ENCODE results near the gene TRIM45. TPM values are rescaled to one million over a fixed set of nuclear protein-coding genes. Genes with fewer than 3 reads are reported as not detected.
"Not testable (repeated sequence)": the region's sequence is repeated elsewhere in the genome, so short reads cannot be mapped to it uniquely, and the experiment has no call there.

Gene TRIM45
- total RNA-seq, 3 donors from 2014 or later (not counting 1 experiment from before 2014, with no cell fraction given): 0.33 to 1.2 (median 0.77) TPM

- peaks cover 2% of the 10 kb centered on the region for H3K27me3 ChIP-seq (ENCODE audit: control insufficient read depth, insufficient read depth, low read length)
- 100% methylated on average over 1 of the region's 2 CpGs for WGBS (ENCODE audit: insufficient coverage)
- no peak overlapping the region for H3K4me3 Mint-ChIP-seq
- no peaks in the 10 kb centered on the region for H3K4me1 Mint-ChIP-seq
- no peaks in the 10 kb centered on the region for H3K36me3 Mint-ChIP-seq
- H3K9me3 Mint-ChIP-seq: no peaks in the 10 kb centered on the region
- H3K36me3 ChIP-seq (ENCODE audit: control insufficient read depth, insufficient read depth, low read length): no peaks in the 10 kb centered on the region
- intact Hi-C loops (cut with micrococcal nuclease): no loop called here
- H3K4me1 ChIP-seq (ENCODE audit: control insufficient read depth, insufficient read depth, low read length): no peaks in the 10 kb centered on the region
- TF ChIP-seq CTCF (IDR thresholded peaks at IDR 0.05): no peak
- H3K27ac Mint-ChIP-seq: no peak overlapping the region
- H3K27me3 Mint-ChIP-seq (ENCODE audit: low read depth in 2 of 2): peaks cover 9 to 20% of the 10 kb centered on the region in 2 donors
- no peak for ATAC-seq
- no peak overlapping the region for H3K27ac ChIP-seq (ENCODE audit: low read length)
- no peak overlapping the region for H3K4me3 ChIP-seq (ENCODE audit: low read length)
- no peak for DNase-seq
- no peaks in the 10 kb centered on the region for H3K9me3 ChIP-seq (ENCODE audit: control insufficient read depth, insufficient read depth, low read length)
Observed at GRCh38 chr1:117166076-117166475, 44.5 kb upstream of the TRIM45 start.

GRCh38 chr1:117164209-117164608 is 42.7 kb upstream of the TRIM45 start:
- no peaks in the 10 kb centered on the region for H3K9me3 ChIP-seq (ENCODE audit: control insufficient read depth, insufficient read depth, low read length)
- TF ChIP-seq CTCF (IDR thresholded peaks at IDR 0.05): no peak
- peaks cover 2% of the 10 kb centered on the region for H3K27me3 ChIP-seq (ENCODE audit: control insufficient read depth, insufficient read depth, low read length)
- no peaks in the 10 kb centered on the region for H3K4me1 Mint-ChIP-seq
- no peaks in the 10 kb centered on the region for H3K36me3 Mint-ChIP-seq
- intact Hi-C loops (cut with micrococcal nuclease): no loop called here
- no peak overlapping the region for H3K4me3 Mint-ChIP-seq
- H3K27ac Mint-ChIP-seq: no peak overlapping the region
- DNase-seq (no peak), ATAC-seq (no peak)
- H3K27ac ChIP-seq (ENCODE audit: low read length): no peak overlapping the region
- no peaks in the 10 kb centered on the region for H3K4me1 ChIP-seq (ENCODE audit: control insufficient read depth, insufficient read depth, low read length)
- no peak overlapping the region for H3K4me3 ChIP-seq (ENCODE audit: low read length)
- H3K9me3 Mint-ChIP-seq: no peaks in the 10 kb centered on the region
- WGBS (ENCODE audit: insufficient coverage): 94% methylated on average over 4 of the region's 4 CpGs
- H3K36me3 ChIP-seq (ENCODE audit: control insufficient read depth, insufficient read depth, low read length): no peaks in the 10 kb centered on the region
- peaks cover 12 to 30% of the 10 kb centered on the region in 2 donors for H3K27me3 Mint-ChIP-seq (ENCODE audit: low read depth in 2 of 2)

GRCh38 chr1:117162816-117163215 is 41.3 kb upstream of the TRIM45 start:
- DNase-seq: no peak
- H3K36me3 Mint-ChIP-seq: no peaks in the 10 kb centered on the region
- H3K9me3 Mint-ChIP-seq: no peaks in the 10 kb centered on the region
- H3K4me1 ChIP-seq (ENCODE audit: control insufficient read depth, insufficient read depth, low read length): no peaks in the 10 kb centered on the region
- no peak for TF ChIP-seq CTCF (IDR thresholded peaks at IDR 0.05)
- no peak overlapping the region for H3K4me3 ChIP-seq (ENCODE audit: low read length)
- H3K9me3 ChIP-seq (ENCODE audit: control insufficient read depth, insufficient read depth, low read length): no peaks in the 10 kb centered on the region
- intact Hi-C loops (cut with micrococcal nuclease): no loop called here
- no peaks in the 10 kb centered on the region for H3K4me1 Mint-ChIP-seq
- peaks cover 18 to 29% of the 10 kb centered on the region in 2 donors for H3K27me3 Mint-ChIP-seq (ENCODE audit: low read depth in 2 of 2)
- 79% methylated on average over 6 of the region's 6 CpGs for WGBS (ENCODE audit: insufficient coverage)
- no peak overlapping the region for H3K4me3 Mint-ChIP-seq
- no peak overlapping the region for H3K27ac ChIP-seq (ENCODE audit: low read length)
- no peak overlapping the region for H3K27ac Mint-ChIP-seq
- H3K36me3 ChIP-seq (ENCODE audit: control insufficient read depth, insufficient read depth, low read length): no peaks in the 10 kb centered on the region
- ATAC-seq: no peak
- H3K27me3 ChIP-seq (ENCODE audit: control insufficient read depth, insufficient read depth, low read length): peaks cover 2% of the 10 kb centered on the region

- H3K9me3 Mint-ChIP-seq: no peaks in the 10 kb centered on the region
- H3K4me3 ChIP-seq (ENCODE audit: low read length): no peak overlapping the region
- TF ChIP-seq CTCF (IDR thresholded peaks at IDR 0.05): no peak
- intact Hi-C loops (cut with micrococcal nuclease): no loop called here
- DNase-seq: no peak
- H3K4me3 Mint-ChIP-seq: no peak overlapping the region
- H3K27ac ChIP-seq (ENCODE audit: low read length): no peak overlapping the region
- no peak for ATAC-seq
- WGBS (ENCODE audit: insufficient coverage): 78% methylated on average over 1 of the region's 1 CpG
- peaks cover 18 to 29% of the 10 kb centered on the region in 2 donors for H3K27me3 Mint-ChIP-seq (ENCODE audit: low read depth in 2 of 2)
- H3K36me3 Mint-ChIP-seq: no peaks in the 10 kb centered on the region
- H3K27ac Mint-ChIP-seq: no peak overlapping the region
- H3K9me3 ChIP-seq (ENCODE audit: control insufficient read depth, insufficient read depth, low read length): no peaks in the 10 kb centered on the region
- no peaks in the 10 kb centered on the region for H3K4me1 ChIP-seq (ENCODE audit: control insufficient read depth, insufficient read depth, low read length)
- no peaks in the 10 kb centered on the region for H3K4me1 Mint-ChIP-seq
- H3K27me3 ChIP-seq (ENCODE audit: control insufficient read depth, insufficient read depth, low read length): no peaks in the 10 kb centered on the region
- H3K36me3 ChIP-seq (ENCODE audit: control insufficient read depth, insufficient read depth, low read length): no peaks in the 10 kb centered on the region
Observed at GRCh38 chr1:117161887-117162286, 40.3 kb upstream of the TRIM45 start.

- intact Hi-C loops (cut with micrococcal nuclease); H3K4me3 ChIP-seq (ENCODE audit: low read length); ATAC-seq; H3K4me1 ChIP-seq (ENCODE audit: control insufficient read depth, insufficient read depth, low read length); H3K27me3 ChIP-seq (ENCODE audit: control insufficient read depth, insufficient read depth, low read length); H3K36me3 ChIP-seq (ENCODE audit: control insufficient read depth, insufficient read depth, low read length); DNase-seq; H3K27ac ChIP-seq (ENCODE audit: low read length); H3K9me3 Mint-ChIP-seq; H3K36me3 Mint-ChIP-seq; H3K4me1 Mint-ChIP-seq; H3K27ac Mint-ChIP-seq; H3K4me3 Mint-ChIP-seq; H3K9me3 ChIP-seq (ENCODE audit: control insufficient read depth, insufficient read depth, low read length); H3K27me3 Mint-ChIP-seq (ENCODE audit: low read depth in 2 of 2): not testable (repeated sequence)
- WGBS (ENCODE audit: insufficient coverage): 71% methylated on average over 5 of the region's 5 CpGs
Observed at GRCh38 chr1:117151305-117151704, 29.8 kb upstream of the TRIM45 start.

Data from natural killer cell (primary cell).